EH (cell line): Measurements from ENCODE around the gene RCAN2.
"Not testable (repeated sequence)": the region's sequence is repeated elsewhere in the genome, so short reads cannot be mapped to it uniquely, and the experiment has no call there.

Source experiments
- DNase-seq: peaks from one replicate; pipeline ENCODE4 v3.0.0-alpha.2; 2015; ENCODE audit warnings: low read depth

RCAN2 gene

DNA sequence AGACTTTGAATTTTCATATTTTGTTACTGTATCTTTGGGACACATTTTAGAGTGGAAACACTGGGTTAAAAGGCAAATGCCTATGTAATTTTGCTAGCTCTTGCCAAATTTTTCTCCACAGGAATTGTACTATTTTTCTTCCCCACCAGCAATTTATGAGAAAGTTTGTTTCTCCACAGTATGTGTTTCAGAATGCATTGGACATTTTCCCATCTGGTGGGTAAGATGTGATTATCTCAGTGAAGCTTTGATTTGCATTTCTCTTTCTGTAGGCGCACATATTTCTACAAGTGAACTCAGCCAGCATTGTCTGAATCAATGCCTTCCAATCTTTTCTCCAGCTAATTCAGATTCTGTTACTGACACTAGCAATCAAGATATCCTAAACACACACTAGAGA is 157.8 kb downstream of the RCAN2 start:
- no peak for DNase-seq

GRCh38 chr6:46332448-46332847 is 158.8 kb downstream of the RCAN2 start:
- DNase-seq, result not testable (repeated sequence)

DNA sequence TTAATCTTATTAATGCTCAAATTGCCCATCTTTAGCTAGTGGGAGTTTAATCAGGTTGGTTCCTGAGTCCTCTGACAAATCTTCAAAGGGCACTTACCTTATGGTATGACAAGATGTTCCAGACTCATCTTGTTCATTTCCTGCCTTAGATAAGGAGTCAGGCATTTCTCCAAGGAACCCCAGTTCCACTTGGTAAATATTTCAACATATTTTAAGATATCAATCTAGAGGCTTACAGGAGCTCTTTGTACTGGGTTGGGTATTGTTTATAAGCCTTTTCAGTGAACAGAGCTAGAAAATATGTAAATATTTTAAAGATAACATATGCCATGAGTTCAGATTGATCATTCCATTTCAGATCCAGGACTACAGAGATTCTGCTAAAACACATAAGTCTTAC is 159.8 kb downstream of the RCAN2 start:
- DNase-seq, result no peak

GRCh38 chr6:46329568-46329967 is 161.7 kb downstream of the RCAN2 start:
- DNase-seq, result no peak

- DNase-seq, result no peak
These were observed 163.5 kb downstream of the RCAN2 start for GRCh38 chr6:46327779-46328178.

GRCh38 chr6:46325561-46326530 is 165.4 kb downstream of the RCAN2 start:
- DNase-seq, result peak; percentile 9

DNA sequence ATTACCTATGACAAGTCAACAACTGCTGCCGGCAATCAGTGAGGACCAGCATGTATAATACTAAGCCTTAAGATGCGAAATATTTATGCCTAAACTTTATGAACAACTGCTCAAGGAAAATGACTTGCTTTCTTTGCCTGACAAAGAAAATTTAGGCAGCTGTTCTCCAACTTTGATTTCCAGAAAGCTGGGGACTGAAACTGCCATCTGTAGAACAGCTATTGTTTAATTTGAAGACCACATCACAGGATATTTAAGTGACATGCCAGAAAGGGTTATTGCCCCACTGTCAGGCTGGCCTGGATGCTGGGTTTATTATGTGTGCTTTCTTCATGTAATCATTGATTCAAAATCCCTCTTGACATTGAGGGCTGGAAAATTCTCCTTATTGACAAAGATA is 166.5 kb downstream of the RCAN2 start:
- no peak for DNase-seq

DNA sequence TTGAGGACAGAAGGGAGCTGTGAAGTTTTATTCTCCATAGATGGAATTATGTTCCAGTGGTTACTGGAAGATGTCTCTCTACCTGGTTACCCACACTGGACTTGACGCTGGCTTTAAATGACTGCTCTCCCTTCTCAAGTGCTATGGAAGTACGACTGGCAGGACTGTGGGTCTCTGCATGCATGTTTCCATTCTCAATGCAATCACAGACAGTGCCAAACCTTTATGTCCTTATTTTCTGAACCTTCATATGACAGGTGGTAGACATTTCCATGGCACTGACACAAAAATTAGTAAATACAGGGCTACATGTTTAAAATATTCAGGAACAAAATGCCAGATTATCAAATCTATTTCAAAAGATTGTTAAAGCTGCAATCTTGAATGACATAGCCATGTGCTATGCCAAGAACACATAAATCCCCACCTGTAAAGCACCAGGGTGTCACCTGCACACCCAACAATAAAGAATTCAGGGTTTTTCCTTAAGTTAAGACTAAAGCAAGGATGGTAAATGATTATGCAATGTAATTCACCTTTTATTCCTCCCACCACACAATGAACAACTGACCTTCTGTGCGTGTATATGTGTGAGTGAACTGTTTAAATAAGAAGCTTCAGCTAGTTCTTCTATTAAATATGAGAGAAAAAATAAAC is 167.2 kb downstream of the RCAN2 start:
- no peak for DNase-seq

DNA sequence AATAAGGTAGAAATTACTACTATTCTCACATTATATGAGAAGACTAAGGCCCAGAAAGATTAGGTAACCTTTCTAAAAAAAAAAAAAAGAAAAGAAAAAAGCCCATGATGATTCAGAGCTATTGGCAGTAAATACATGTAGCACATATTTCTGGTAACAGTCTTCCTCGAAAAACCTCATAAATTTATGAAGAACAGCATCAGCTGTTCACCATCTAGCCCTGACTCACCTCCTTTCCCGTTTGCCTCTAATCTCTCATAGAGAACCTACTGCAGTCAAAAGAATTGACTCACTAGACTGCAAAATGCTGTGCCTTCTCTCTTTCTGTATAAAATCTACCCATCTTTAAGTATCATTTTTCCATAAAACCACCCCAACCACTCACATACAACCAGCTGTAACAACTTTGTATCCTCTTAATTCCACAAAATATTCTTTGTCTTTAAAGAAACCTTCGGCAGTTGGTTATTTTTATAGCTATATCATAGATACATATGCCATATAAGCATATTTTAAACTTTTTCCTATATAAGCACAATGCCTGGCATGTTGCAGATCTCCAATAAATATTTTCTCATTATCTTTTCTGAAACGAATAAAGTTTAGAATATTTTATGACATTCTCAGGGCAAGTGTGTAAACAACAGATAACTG is 167.8 kb downstream of the RCAN2 start:
- DNase-seq, result peak; percentile 56

- no peak for DNase-seq
These were observed 170.7 kb downstream of the RCAN2 start for GRCh38 chr6:46320505-46320904.

DNA sequence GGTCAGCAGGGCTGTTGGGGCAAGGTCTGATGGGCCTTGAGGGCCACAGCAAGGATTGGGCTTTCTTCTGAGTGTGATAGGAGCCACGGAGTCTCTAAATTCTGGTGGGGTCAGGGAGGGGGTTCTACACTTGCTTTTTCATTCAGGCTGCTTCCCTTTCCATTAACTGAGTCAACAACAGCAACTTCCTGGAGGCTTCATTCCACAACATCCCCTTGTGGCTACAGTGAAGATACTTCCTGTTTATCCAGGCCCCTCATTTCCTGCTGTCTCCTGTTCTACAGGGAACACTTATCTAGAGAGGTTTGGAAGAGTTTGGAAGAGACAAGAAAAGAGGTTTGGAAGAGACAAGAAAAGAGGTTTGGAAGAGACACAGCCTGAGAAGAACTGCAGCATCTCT is 175.7 kb downstream of the RCAN2 start:
- no peak for DNase-seq

GRCh38 chr6:46312654-46313053 is 178.6 kb downstream of the RCAN2 start:
- no peak for DNase-seq

GRCh38 chr6:46310196-46310595 is 181.1 kb downstream of the RCAN2 start:
- DNase-seq, result no peak

- DNase-seq, result no peak
These were observed 184.8 kb downstream of the RCAN2 start for GRCh38 chr6:46306431-46306830.

DNA sequence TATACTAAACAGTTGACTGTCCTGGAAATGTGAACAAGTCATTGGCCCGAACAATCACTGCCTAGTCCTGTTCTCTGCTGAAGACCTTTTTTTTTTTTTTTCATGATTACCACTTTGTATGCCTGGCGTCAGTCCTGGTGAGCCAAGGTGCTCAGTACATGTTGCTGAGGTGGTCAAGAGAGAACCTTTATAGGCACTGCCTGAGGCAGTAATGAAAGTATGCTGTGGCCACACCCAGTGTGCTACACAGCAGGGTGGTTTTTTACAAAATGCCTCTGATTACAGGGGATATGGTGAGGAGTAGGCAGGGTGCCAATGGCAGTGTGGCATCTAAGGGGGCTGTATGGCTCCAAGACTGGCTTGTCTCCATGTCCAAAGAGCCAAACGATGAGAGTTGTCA is 185.4 kb downstream of the RCAN2 start:
- DNase-seq, result no peak

DNA sequence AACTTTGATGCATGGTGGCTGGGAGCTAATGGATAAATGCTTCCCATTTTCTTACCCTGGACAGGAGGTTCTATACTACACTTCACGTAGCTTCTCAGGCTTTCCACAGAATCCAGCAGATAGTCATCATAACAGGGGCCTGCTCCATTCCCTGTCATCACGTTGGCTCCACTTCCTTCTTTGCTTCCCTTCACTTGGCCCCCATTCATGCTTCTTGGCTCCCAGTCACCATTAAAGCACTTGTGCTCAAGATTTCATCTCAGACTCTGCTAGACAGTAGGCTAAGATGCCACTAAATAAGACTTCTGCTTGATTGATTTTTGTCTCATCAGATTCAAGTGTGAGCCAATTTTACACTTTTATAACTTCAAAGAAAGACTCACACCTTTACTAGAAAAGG is 186.0 kb downstream of the RCAN2 start:
- no peak for DNase-seq

DNA sequence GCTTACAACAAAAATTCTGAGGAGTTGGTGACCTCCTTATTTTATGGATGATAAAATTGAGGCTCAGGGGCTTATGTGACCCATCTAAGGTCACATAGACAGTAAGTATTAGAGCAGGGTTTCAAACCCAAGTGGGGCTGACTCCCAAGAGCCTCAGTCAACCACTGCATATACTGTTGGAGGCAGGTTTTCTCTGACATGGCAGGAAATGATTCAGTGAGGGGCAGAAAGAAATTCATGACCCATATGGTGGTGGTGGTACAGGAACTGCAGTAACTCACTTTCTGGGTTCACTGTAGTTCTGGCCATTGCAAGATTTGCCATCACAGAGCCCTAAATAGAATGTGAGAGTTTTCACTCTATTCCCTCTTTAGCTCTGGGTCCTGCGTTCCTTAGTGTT is 188.4 kb downstream of the RCAN2 start:
- DNase-seq, result no peak

- no peak for DNase-seq
These were observed 189.1 kb downstream of the RCAN2 start for GRCh38 chr6:46302176-46302575.

GRCh38 chr6:46299253-46299652 is 192.0 kb downstream of the RCAN2 start:
- no peak for DNase-seq

GRCh38 chr6:46296586-46296985 is 194.7 kb downstream of the RCAN2 start:
- no peak for DNase-seq

DNA sequence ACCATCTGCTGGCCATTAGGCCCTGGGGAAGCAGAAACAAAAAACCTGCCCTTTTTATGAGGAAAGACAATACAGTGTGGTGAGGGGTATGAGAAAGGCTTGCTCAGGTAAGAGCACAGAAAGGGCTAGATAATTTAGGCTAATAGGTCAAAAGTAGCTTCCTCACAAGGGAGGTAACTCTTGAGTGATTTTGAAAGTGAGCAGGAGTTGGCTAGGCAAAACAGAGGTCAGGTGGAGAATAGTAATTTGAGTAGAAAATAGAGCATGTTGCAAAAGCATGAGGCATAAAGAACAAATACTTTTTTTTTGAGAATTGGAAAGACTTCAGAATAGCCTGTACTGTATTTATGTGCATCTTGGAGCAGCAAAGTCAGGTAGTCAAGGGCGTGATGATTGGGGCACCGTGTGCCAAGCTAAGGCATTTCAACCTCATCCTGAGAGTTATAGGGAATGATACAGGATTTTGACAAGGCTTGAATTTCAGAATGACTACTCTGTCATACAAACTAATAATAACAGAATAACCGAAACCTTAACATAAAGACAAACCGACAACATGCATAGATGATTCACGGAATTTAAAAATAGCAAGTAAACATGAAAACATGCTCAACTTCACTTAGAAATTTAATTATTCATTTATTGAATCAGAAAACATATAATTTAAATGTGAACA is 197.5 kb downstream of the RCAN2 start:
- no peak for DNase-seq

GRCh38 chr6:46291880-46292279 is 199.4 kb downstream of the RCAN2 start:
- DNase-seq, result no peak
